Measurements from ENCODE around the gene BMPR1A.

Gene BMPR1A

GRCh38 chr10:86804805-86805204 lies 48.4 kb downstream of the BMPR1A start:
- no peak for DNase-seq

- DNase-seq = no peak
These were observed 56.7 kb downstream of the BMPR1A start for GRCh38 chr10:86813101-86813500.

- DNase-seq = no peak
These were observed 57.6 kb downstream of the BMPR1A start for GRCh38 chr10:86813982-86814381.

GRCh38 chr10:86815035-86815617 lies 58.7 kb downstream of the BMPR1A start:
- DNase-seq = no peak

- DNase-seq = no peak
These were observed 59.2 kb downstream of the BMPR1A start for GRCh38 chr10:86815640-86816039.

GRCh38 chr10:86817246-86817645 lies 60.8 kb downstream of the BMPR1A start:
- DNase-seq = no peak

- DNase-seq = no peak
These were observed 63.1 kb downstream of the BMPR1A start for GRCh38 chr10:86819567-86819966.

- DNase-seq = no peak
These were observed 64.1 kb downstream of the BMPR1A start for GRCh38 chr10:86820509-86820908.

- DNase-seq = no peak
These were observed 65.1 kb downstream of the BMPR1A start for GRCh38 chr10:86821388-86821999.

GRCh38 chr10:86823565-86823964 lies 67.1 kb downstream of the BMPR1A start:
- no peak for DNase-seq

GRCh38 chr10:86824151-86824550 lies 67.7 kb downstream of the BMPR1A start:
- DNase-seq = no peak

- DNase-seq = no peak
These were observed 68.9 kb downstream of the BMPR1A start for GRCh38 chr10:86825366-86825765.

- DNase-seq = no peak
These were observed 71.2 kb downstream of the BMPR1A start for GRCh38 chr10:86827639-86828038.

GRCh38 chr10:86828145-86828544 lies 71.7 kb downstream of the BMPR1A start:
- no peak for DNase-seq

GRCh38 chr10:86829472-86829871 lies 73.1 kb downstream of the BMPR1A start:
- no peak for DNase-seq

- no peak for DNase-seq
These were observed 73.7 kb downstream of the BMPR1A start for GRCh38 chr10:86830043-86830591.

- no peak for DNase-seq
These were observed 77.5 kb downstream of the BMPR1A start for GRCh38 chr10:86833969-86834368.

GRCh38 chr10:86836044-86836443 lies 79.6 kb downstream of the BMPR1A start:
- DNase-seq = no peak

- DNase-seq = no peak
These were observed 81.2 kb downstream of the BMPR1A start for GRCh38 chr10:86837663-86838062.

- no peak for DNase-seq
These were observed 84.1 kb downstream of the BMPR1A start for GRCh38 chr10:86840498-86840897.

GRCh38 chr10:86846088-86846487 lies 89.7 kb downstream of the BMPR1A start:
- no peak for DNase-seq

GRCh38 chr10:86848747-86849146 lies 92.3 kb downstream of the BMPR1A start:
- no peak for DNase-seq

GRCh38 chr10:86849181-86849894 lies 92.9 kb downstream of the BMPR1A start:
- no peak for DNase-seq

- DNase-seq = no peak
These were observed 94.1 kb downstream of the BMPR1A start for GRCh38 chr10:86850481-86850880.
